Esophagus squamous epithelium (tissue), 5 donors: ENCODE results near the gene SNRPF. TPM values are rescaled to one million over a fixed set of nuclear protein-coding genes. Genes with fewer than 3 reads are reported as not detected.

Experiments used
- DNase-seq: peaks from one replicate; lab custom pipeline; 2025; lab: John Stamatoyannopoulos, UW
- H3K27ac ChIP-seq, 4 donors: fragments of 200-600 bp; sonication (generic); one replicate each; pipeline ENCODE4 v1.5.1; 2016 to 2019; ENCODE audit warnings: mild to moderate bottlenecking in 1 of 4
- H3K27me3 ChIP-seq, 4 donors: fragments of 200-600 bp; sonication (generic); 1 replicate in 3 of 4; 2 replicates in 1 of 4; pipeline versions ENCODE4 v1.5.1 to v1.6.0; 2017 to 2021; ENCODE audit warnings: antibody characterized with exemption in 1 of 4
- H3K36me3 ChIP-seq, 3 donors: fragments of 200-600 bp; sonication (generic); one replicate each; pipeline ENCODE4 v1.5.1; 2016 to 2019
- H3K4me1 ChIP-seq, 3 donors: fragments of 200-600 bp; sonication (generic); one replicate each; pipeline ENCODE4 v1.5.1; 2017 to 2019
- H3K4me3 ChIP-seq, 4 donors: fragments of 200-600 bp; sonication (generic); 1 replicate in 3 of 4; 2 replicates in 1 of 4; pipeline ENCODE4 v1.5.1; 2016 to 2019; ENCODE audit warnings: mild to moderate bottlenecking in 2 of 4, moderate library complexity in 1 of 4
- H3K9me3 ChIP-seq, 3 donors: fragments of 200-600 bp; sonication (generic); one replicate each; pipeline ENCODE4 v1.5.1; 2016 to 2019
- POLR2A ChIP-seq, 4 donors: fragments of 450-650 bp; IDR thresholded peaks; one replicate each; pipeline ENCODE4 v1.6.1; 2017; ENCODE audit warnings: antibody characterized with exemption in 4 of 4, mild to moderate bottlenecking in 4 of 4, moderate library complexity in 3 of 4
- WGBS, 2 donors: methylation state at CpG; one replicate each; pipeline ENCODE4 v1.1.5; 2018; 5-methylcytosine and 5-hydroxymethylcytosine counted together
- intact Hi-C: fragments of 100-400 bp; cut with DNase I; formaldehyde crosslinking; loops from one replicate; pipeline ENCODE4 v1.15.0; 2022
- total RNA-seq, 4 donors: library from RNA; depleted of rRNA; stranded (reverse); fragments of >200 nt; gene quantifications; one replicate each; pipeline ENCODE4 v1.1.0, GENCODE V29; 2016
- TF ChIP-seq, protein P1 (sequence below), 6 experiments: fragments of 450-650 bp in 4 of 6; fragments of 200-600 bp in 2 of 6; sonication (generic) in 2 of 6; IDR thresholded peaks; one replicate each; pipeline ENCODE4 v1.5.1; 2016 to 2019; ENCODE audit warnings: antibody characterized with exemption in 6 of 6, mild to moderate bottlenecking in 4 of 6, moderate library complexity in 4 of 6
- donor health status: DM: yes; HTN: yes; CAD: no.

SNRPF gene
- total RNA-seq, 4 donors from 2014 or later = 2.7 to 16.3 (median 9.2) TPM

DNA sequence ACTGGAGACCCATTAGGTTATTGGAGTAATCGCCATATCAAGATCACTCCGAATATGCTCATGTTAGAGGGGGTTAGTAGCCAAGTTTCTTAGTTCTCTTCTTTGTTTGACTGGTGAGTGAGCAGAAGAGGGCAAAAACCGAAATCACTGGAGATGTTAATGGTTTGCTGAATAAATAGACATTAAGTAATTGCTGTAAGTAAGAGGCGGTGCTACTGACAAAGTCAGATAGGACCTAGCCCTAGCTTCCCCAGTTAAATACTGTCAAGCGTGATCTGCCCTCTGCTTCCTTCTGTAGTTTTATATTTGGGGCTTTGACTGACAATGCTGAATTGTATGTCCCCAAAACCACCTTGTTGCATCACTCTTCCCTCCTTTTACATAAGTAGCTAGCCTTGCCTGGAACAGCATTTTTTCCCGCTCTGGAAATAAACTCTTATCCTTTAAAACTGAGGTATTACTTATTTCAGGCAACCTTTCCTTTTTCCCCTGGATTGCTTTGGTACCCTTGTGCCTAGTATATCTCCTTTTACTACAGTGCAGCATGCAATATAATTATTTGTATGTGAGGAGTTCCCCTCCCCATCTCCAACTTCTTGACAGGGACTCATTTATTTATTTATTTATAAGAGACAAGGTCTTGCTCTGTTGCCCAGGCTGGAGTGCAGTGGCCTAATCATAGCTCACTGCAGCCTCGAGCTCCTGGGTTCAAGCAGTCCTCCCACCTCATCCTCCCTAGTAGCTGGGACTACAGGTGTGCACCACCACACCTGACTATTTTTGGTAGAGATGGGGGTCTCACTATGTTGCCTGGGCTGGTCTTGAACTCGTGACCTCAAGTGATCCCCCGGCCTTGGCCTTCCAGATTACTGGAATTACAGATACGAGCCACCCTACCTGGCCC lies 1.4 kb downstream of the SNRPF start:
- intact Hi-C loops = no loop called here
- Histone ChIP-seq H3K36me3 (peaks cover 0 to 43% (median 4%) of the 10 kb centered on the region in 3 donors), H3K27ac (no peak overlapping the region), H3K4me3 (peak overlapping the region; percentile 62 to 88 (median 77)), H3K9me3 (no peaks in the 10 kb centered on the region), H3K27me3 (peaks cover 0 to 4% (median 0%) of the 10 kb centered on the region in 4 donors), H3K4me1 (peaks cover 12 to 27% (median 13%) of the 10 kb centered on the region in 3 donors)
- 58 to 66% methylated on average over 10 of the region's 10 CpGs for WGBS, 2 donors
- TF ChIP-seq POLR2A (IDR thresholded peaks at IDR 0.05) = no peak
- TF ChIP-seq, protein P1, sequence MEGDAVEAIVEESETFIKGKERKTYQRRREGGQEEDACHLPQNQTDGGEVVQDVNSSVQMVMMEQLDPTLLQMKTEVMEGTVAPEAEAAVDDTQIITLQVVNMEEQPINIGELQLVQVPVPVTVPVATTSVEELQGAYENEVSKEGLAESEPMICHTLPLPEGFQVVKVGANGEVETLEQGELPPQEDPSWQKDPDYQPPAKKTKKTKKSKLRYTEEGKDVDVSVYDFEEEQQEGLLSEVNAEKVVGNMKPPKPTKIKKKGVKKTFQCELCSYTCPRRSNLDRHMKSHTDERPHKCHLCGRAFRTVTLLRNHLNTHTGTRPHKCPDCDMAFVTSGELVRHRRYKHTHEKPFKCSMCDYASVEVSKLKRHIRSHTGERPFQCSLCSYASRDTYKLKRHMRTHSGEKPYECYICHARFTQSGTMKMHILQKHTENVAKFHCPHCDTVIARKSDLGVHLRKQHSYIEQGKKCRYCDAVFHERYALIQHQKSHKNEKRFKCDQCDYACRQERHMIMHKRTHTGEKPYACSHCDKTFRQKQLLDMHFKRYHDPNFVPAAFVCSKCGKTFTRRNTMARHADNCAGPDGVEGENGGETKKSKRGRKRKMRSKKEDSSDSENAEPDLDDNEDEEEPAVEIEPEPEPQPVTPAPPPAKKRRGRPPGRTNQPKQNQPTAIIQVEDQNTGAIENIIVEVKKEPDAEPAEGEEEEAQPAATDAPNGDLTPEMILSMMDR (IDR thresholded peaks at IDR 0.05) = no peak
- no peak for DNase-seq

DNA sequence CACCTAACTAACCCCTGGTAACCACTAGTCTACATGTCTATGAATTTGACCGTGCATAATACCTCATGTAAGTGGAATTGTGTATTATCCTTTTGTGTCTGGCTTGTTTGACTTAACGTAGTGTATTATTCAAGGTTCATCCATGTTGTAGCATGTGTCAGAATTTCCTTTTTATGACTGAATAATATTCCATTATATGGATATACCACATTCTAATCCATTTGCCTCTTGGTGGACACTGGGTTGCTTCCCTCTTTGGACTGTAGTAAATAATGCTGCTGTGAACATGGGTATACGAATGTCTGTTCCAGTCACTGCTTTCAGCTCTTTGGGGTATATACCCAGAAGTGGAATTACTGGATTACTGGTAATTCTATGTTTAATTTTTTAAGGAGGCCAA lies 3.3 kb downstream of the SNRPF start:
- Histone ChIP-seq H3K9me3 (no peaks in the 10 kb centered on the region), H3K27ac (no peak overlapping the region), H3K27me3 (no peaks in the 10 kb centered on the region), H3K36me3 (peaks cover 0 to 61% (median 6%) of the 10 kb centered on the region in 3 donors), H3K4me3 (no peak overlapping the region), H3K4me1 (peaks cover 12 to 27% (median 13%) of the 10 kb centered on the region in 3 donors)
- 95 to 96% methylated on average over 3 of the region's 3 CpGs for WGBS, 2 donors
- no peak for DNase-seq
- intact Hi-C loops = no loop called here
- no peak for TF ChIP-seq POLR2A (IDR thresholded peaks at IDR 0.05)
- TF ChIP-seq, protein P1 (IDR thresholded peaks at IDR 0.05) = no peak

DNA sequence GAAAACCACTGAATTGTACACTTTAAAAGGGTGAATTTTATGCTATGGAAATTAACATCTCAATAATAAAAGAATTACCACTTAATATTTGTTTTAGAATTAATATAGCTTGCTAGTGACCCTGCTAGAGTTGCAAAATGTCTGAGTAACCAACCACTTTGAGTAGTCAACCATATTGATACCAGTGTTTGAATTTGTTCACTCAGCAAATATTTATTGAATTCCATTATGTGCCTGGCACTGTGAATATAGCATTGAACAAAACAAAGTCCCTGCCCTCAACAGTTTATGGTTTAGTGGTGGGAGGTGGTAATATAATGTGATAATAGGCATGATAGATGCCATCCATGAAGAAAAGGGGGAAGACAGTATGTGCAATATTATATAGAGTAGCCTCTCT lies 4.6 kb downstream of the SNRPF start:
- DNase-seq = no peak
- Histone ChIP-seq H3K4me3 (no peak overlapping the region), H3K4me1 (peaks cover 10 to 22% (median 11%) of the 10 kb centered on the region in 3 donors), H3K36me3 (peaks cover 0 to 74% (median 11%) of the 10 kb centered on the region in 3 donors), H3K27me3 (no peaks in the 10 kb centered on the region), H3K9me3 (no peaks in the 10 kb centered on the region), H3K27ac (no peak overlapping the region)
- intact Hi-C loops = no loop called here
- TF ChIP-seq POLR2A (IDR thresholded peaks at IDR 0.05) = no peak
- TF ChIP-seq, protein P1 (IDR thresholded peaks at IDR 0.05) = no peak

DNA sequence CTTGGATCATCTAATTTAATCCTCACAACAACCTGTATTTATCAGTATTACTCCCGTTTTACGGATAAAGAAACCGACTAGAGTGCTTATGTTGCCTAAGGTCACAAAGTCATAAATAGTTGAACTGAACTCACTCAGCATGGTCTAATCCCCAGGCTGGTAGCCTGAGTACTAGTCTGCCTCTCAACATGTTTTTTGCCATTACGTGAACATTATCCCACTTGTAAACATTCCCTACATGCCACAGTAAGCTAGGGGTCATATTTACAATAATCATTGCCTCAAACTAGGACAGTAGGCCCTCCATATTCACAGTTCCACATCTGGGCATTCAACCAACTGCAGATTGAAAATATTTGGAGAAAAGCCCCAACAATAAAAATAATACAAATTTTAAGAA lies 12.1 kb downstream of the SNRPF start:
- Histone ChIP-seq H3K27ac (no peak overlapping the region), H3K4me1 (no peaks in the 10 kb centered on the region), H3K4me3 (no peak overlapping the region), H3K27me3 (no peaks in the 10 kb centered on the region), H3K36me3 (peaks cover 0 to 48% (median 7%) of the 10 kb centered on the region in 3 donors), H3K9me3 (no peaks in the 10 kb centered on the region)
- DNase-seq = no peak
- WGBS, 2 donors = 93 to 96% methylated on average over 4 of the region's 4 CpGs
- TF ChIP-seq POLR2A (IDR thresholded peaks at IDR 0.05) = no peak
- TF ChIP-seq, protein P1 (IDR thresholded peaks at IDR 0.05) = no peak
- intact Hi-C loops = no loop called here

DNA sequence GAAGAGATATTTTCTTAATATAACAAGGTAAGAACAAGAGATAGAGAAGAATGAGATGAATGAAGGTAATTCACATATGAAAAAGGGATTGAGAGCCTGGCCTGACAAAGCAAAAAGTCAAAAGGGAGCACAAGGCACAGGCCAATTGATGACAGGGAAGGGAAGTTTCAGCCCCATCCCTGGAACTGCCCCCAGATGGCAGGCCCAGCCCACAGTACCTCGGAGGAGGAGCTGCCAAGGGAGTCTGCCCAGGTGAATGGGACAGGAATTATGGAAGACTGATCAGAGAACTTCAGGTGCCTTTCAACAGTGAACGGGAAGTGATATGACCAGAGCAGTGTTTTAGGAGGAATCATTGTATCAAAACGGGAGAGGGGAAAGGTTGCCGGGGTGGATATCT lies 15.7 kb downstream of the SNRPF start:
- no peak overlapping the region for H3K27ac ChIP-seq
- no peak overlapping the region for H3K4me3 ChIP-seq
- peaks cover 0 to 12% (median 0%) of the 10 kb centered on the region in 3 donors for H3K36me3 ChIP-seq
- H3K27me3 ChIP-seq = no peaks in the 10 kb centered on the region
- no peaks in the 10 kb centered on the region for H3K9me3 ChIP-seq
- H3K4me1 ChIP-seq = no peaks in the 10 kb centered on the region
- no peak for DNase-seq
- intact Hi-C loops = no loop called here
- 74 to 80% methylated on average over 4 of the region's 4 CpGs for WGBS, 2 donors
- TF ChIP-seq POLR2A (IDR thresholded peaks at IDR 0.05) = no peak
- TF ChIP-seq, protein P1 (IDR thresholded peaks at IDR 0.05) = no peak
